NCI-H2107 treated with DMSO at 0.1 percent for 48 hours (cell line): ENCODE measurements around the gene LSM14B.
"Not testable (repeated sequence)": the region's sequence is repeated elsewhere in the genome, so short reads cannot be mapped to it uniquely, and the experiment has no call there.

ENCODE experiments used
- DNase-seq: peaks from one replicate; lab custom pipeline; 2025; ENCODE audit not compliant: unreplicated experiment; lab: John Stamatoyannopoulos, UW

Gene LSM14B

DNA sequence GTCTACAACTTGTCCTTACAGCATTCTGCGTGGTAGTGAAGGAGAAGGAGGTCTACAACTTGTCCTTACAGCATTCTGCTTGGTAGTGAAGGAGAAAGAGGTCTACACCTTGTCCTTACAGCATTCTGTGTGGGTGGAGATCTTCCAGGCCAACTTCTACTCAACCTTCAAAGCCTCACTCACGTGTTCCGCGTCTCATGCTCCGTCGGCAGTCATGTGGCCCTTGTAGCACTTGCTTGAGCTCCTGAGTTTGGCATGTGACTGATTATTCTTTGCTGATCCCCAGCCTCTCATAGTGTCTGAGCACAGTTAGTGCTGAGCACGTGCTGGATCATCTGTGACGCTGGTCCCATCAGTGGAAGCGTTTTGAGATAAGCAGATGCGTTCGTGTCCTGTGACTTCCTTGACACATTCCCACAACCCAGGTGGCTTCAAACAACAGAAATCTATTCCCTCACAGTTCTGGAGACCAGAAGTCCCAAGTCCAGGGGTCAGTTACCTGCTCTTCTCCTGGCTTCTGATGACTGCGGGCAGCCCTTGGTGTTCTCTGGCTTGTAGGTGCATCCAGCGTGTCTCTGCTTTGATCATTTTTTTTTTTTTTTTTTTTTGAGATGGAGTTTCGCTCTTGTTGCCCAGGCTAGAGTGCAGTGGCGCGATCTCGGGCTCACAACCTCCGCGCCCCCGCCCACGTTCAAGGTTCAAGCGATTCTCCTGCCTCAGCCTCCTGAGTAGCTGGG is 23.9 kb downstream of the LSM14B start:
- DNase-seq, result no peak

DNA sequence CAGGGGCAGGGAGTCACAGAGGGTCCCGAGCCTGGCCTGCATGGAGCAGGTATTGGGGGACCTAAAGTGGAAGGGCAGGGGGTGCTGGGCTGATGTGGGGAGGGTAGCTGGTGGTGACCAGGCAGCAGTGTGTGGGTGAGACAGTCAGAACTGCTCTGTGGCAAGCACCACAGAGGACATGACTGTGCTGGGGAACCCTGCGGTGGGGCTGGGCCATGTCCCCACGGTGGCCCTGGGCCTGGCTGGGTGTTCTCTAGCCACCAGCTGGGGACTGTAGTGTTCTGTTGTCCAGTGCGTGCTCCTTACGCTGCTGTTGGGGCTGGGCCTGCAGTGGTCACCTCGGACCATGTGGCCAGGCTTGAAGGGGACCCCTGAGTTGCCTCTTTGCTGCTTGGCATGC is 24.9 kb downstream of the LSM14B start:
- no peak for DNase-seq

DNA sequence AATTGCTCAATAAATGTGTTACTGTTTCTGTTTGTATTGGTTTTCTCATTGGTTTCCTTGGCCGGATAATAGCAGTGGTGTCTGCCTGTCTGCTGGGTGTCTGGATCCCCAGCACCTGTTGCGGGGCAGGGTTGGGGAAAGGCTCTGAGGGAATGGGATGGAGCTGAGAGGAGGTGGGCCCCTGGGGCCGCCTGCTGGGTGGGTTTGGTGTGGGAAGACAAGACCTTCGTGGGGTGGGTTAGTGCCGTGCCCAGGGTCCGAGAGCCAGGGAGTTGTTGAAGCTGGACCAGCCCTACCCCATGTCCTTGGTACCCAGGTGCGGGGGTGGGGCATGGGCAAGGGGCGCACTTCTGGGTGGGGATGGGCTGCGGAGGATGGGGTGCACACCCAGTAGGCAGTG is 25.3 kb downstream of the LSM14B start:
- no peak for DNase-seq

DNA sequence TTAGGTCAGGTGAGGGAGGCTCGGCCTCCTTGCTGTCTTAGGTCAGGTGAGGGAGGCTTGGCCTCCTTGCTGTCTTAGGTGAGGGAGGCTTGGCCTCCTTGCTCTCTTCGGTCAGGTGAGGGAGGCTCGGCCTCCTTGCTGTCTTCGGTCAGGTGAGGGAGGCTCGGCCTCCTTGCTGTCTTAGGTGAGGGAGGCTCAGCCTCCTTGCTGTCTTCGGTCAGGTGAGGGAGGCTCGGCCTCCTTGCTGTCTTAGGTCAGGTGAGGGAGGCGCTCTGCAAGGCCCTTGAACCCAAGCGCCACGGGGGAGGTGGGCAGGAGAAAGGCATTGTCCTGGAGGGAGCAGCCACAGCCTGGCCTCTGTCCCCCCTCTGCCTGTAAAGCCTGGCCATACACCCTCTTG is 26.1 kb downstream of the LSM14B start:
- not testable (repeated sequence) for DNase-seq

DNA sequence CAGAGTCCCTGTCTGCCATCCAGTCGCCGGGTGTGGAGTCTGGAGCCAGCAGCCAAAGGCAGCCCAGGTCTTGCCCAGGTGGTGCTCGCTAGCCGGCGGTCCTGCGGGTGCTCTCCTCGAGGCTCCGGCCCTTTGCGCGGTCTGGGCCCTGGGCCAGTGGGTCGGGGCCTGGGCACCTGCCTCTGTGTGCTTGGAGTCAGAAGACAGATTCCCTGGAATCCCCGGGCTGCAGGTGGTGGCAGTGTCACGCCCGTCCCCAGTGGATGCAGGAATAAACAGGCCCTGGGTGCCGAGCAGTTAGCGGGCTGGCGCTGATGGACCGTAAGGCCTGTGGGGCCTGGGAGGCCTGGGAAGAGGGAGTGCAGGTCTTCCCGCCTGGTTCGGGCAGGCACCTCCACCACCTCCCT is 26.6 kb downstream of the LSM14B start:
- no peak for DNase-seq

DNA sequence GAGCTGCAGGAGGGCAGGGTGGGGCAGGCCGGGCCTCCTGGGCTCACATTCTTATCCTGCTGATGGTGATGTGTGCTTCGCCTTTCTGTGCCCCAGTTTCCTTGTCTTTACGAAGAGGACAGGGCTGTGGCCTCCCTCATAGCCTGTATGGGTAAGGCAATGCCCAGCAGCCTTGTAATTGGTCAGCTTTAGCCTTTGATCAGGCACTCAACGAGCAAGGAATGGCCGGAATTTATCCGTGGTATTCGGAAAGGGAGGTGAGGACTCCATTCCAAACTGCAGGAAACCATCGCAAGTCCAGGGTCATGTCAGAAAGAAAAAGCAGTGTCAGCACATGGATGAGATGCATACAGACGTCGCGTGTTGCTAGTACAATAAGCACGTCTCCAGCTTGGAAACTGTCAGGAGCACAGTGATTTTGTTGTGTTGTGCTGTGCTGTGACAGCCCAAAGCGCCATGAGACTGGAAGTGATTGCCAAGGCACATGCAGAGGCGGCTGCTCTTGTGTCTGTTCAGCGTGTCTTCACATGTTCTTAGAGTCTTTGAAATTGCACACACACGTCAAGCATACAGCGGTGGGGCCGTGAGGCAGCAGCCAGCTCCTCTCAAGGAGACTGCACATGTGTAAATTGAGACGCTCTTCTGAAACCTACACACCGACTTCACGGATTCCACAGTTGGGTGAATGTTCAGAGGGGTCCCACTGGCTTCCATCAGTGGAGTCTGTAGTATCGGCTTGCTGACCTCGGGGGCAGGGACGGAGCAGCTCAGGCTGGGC is 27.4 kb downstream of the LSM14B start:
- no peak for DNase-seq

DNA sequence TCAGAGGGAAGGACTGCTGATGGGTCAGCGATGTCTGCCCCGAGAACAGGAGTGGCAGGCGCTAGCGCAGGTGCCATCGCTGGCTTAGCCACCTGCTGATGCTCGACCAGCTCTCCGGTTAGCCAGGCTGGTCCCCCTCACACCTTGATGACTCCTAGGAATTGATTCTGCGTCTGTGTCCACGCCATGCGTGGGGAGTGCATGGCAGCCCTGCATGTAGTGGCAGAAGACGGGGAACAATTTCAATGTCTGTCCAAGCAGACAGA is 28.0 kb downstream of the LSM14B start:
- no peak for DNase-seq

DNA sequence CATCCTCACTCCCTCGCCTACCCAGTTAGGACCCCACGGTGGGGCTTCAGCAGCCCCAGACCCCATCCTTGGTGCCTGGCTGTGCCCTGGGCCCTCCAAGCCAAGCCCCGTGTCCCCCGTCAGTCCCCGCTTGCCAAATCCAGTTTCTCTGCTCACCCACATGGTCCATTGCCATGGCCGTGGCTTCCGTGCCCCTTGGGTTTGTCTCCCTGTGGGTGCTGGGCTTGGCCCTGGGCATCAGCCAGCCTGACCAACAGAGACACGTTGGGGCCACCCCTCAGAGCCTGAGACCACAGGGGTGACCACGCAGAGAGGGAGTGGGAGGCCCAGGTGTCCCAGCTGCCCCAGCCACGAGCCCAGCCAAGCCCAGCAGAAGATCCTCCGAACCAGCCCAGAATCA is 28.9 kb downstream of the LSM14B start:
- no peak for DNase-seq

DNA sequence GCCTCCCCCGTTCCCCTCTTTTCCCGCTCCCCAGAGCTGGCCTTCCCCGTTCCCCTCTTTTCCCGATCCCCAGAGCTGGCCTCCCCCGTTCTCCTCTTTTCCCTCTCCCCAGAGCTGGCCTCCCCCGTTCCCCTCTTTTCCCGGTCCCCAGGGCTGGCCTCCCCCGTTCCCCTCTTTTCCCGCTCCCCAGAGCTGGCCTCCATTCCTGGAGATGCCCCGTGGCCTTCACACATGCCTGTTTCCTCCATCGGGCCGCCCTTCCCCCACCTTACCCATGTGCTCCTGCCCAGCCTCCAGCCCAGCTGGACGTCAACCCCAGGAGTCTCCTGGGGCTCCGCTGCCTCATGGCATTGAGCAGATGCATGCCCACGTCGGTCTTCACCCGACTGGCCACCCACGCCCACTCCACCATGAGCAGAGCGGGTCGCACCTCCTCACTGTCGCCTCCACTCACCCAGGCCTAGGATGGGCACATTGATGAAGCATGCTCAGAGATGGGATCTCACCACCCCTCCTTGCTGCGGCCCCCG is 29.6 kb downstream of the LSM14B start:
- DNase-seq, result no peak

DNA sequence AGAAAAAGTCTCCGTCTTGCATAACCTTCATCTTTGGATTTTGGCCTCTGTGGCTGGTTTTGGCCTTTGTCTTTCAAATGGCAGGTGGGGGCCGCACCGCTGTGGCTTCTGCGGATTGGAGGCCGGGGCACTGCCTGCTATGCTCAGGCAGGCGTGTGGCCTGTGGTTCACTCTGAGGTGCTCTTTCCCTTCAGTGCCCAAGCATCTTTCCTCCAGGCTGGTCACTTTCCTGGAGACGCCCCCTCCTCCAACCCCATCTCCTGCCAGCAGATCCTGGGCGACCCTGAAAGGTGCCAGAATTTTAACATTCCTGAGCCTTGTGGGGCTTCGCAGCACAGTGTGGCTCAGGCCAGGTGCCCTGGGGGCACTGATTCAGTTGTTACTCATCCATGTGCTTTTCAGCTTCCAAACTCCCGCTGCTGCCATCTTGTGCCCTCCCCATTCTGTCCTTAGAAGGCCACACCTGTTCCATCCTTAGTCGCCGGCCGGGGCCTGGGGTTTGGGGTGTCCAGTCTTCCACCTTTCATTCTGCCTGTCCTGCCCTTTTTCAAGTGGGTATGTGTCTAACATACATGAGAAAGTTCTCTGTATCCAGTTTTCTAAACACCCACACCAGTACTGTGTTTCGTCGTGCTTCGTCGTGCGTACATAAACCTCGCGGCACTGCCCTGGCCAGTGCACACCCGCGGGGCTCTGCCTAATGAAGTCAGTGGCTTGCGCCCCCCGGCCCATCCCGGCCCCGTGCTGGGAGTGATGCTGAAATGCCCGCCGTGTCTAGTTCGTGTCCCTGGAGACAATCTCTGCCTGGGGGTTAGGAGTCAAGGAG is 33.4 kb downstream of the LSM14B start:
- DNase-seq, result no peak

DNA sequence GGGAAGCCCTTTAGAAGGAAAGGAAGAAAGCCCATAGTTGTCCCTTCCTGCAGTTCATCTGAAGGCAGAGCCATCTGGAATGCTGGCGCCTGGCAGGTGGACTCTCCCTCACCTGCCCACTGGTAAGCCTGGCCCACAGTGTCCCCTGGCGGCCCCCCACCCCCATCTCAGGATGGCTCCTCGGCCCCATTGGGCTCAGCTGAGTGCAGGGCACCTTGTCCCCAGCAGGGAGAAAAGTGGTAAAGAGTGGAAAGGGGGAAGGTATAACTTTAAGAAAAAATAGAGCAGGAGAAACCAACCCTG is 33.9 kb downstream of the LSM14B start:
- DNase-seq, result no peak

DNA sequence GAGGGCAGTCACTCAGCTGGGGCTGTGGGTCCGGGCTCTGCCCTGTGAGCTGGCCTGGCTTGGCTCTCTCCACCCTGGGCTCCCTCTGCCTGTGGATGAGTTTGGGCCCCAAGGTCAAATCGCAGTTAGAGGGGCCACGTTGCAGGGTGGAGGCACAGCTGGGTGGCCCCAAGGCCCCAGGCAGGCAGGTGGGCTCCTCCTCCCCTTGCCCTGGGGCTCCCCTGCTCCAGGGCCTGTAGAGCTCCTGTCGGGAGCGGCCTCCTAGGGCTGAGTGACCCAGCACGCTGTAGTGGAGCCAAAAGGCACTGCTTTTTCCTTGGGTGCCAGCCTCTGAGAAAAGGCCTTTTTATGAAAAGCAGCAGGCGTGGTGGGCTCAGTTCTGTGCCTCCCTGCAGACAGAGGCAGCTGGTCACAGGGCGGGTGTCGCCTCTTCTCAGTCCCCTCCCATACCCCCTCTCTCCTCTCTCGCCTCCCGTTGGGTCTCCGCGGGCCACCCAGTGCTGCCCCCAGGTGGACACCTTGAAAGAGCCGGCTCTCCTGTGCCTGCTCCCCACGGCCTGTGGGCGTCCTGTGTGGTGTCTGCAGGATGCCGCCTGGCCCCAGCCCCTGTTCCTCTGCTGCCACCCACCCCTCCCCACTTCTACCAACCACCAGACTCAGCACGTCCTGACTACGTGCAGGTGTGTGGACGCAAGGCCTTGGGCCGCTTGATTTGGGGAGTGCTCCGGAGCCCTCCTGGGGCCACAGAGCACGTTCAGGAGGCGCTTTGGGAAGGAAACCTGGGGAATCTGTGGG is 34.5 kb downstream of the LSM14B start:
- no peak for DNase-seq

DNA sequence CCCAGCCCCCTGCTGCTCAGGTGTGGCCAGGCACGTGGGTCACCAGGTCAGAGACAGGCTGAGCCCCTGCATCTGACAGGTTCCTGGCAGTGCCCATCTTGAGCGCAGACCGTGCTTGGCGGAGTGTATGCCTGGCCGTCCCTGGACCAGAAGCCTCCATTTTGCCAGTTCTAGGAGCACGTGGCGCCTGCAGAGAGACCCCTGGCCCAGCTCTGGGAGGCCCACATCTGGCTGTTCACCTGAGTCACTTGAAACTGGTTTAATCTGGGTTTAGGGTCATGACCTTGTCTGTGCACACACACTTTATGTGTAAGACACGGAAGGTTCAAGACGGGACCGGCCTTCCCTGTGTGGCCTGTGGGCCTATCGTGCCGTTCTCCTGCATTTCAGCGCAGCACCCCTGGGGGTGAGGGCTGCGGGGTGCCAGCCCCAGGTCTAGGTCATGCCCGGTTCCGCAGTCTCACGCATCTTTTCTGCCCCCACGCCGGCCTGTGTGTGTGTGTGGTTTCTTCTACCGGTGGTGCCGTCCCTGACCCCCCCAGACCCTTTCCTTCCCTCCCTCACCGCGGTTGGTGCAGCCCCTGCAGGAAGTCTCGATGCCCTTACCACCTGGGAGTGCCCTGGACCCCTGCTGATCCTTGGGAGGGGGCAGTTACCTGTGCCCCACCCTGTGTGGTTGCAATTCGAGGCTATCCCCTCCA is 35.3 kb downstream of the LSM14B start:
- no peak for DNase-seq

DNA sequence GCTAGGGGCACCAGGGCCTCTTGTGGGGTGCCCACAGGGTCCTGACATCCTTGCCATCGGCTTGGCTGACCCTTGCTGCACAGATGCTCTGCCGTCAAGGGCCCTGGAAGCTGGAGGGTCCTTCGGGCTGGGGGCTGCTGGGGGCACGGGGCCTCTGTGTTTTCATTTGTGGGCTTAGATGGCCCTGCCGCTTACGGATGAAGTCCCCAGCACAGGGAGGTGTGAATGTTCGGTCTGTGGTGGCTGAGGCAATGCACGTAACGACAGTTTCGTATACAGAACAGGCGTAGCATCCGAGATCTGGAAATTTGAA is 35.8 kb downstream of the LSM14B start:
- DNase-seq, result no peak

DNA sequence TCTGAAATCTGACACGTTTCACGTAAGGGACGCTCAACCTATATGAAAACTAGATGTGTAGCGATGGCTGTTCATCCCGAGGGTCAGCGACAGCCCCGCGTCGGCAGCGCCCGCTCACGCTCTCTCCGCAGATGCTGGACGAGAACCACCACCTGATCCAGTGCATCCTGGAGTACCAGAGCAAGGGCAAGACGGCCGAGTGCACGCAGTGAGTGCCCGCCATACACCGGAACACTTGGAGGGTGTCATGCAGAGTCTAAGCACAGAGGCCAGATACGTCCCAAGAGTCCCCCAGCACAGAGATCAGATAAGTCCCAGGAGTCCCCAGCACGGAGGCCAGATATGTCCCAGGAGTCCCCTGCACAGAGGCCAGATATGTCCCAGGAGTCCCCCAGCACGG is 36.3 kb downstream of the LSM14B start:
- no peak for DNase-seq

DNA sequence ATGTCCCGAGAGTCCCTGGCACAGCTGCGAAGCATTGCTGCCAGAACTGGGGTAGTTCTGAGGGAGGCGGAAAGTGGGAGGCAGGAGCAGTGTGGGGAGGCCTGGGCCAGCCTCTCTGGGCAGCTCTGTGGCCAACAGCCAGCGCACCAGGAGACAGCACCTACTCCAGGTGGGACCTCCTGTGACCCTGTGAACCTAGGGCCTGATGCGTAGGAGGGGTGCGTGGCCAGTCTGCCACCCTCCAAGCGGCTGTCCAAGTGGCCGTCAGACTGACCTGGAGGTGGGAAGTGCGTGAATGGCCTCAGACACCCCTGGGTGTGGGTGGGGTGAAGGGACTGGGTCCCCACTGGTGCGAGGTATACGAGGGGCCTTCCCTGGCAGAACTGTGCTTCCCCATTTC is 36.8 kb downstream of the LSM14B start:
- DNase-seq, result no peak

DNA sequence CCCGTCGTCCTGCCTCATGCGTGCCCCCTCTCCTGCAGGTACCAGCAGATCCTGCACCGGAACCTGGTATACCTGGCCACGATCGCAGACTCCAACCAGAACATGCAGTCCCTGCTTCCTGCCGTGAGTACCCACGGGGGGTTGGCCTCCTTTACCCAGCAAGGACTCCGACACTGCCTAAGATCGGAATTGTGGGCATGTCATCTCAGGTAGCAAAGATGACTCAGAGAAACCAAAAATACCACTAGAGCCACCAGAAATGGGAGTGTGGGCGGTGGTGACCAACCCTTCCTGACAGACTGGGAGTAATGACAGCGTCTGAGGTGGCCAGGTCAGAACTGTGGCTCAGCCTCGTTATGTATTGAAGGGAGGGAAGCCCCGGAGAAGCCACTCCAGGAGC is 37.6 kb downstream of the LSM14B start:
- no peak for DNase-seq

DNA sequence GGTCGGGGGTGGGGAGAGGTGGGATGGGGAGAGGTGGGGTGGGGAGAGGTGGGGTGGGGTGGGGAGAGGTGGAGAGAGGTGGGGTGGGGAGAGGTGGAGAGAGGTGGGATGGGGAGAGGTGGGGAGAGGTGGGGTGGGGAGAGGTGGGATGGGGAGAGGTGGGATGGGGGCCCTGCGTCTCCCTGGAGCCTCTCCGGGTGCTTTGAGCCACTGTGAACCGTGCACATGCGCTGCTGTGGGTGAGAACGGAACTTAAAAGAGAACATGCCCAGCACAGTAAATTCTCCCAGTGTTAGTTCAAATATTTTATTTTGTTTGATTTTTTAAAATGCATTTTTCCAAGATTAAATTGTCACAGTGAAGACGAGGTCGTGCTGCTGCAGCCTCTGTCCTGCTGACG is 38.0 kb downstream of the LSM14B start:
- DNase-seq, result no peak

DNA sequence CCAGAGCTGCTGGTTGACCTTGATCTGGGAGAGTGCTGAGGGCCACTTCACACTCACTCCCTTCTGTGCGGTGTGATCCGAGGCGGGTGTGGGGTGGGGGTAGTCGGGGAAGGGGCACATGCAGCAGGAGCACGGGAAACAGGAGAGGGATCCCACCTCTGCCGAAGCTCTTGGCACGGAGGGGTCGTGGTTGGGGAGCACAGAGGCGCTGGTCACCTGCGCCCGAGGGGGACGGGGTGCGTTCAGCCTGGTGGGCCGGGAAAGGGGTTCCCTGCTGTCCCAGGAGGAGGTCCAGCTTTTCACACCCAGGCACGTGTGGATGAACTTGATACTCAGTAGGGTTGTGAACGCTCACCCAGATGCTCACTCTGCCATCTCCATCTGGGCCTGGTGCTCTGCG is 38.6 kb downstream of the LSM14B start:
- DNase-seq, result no peak

DNA sequence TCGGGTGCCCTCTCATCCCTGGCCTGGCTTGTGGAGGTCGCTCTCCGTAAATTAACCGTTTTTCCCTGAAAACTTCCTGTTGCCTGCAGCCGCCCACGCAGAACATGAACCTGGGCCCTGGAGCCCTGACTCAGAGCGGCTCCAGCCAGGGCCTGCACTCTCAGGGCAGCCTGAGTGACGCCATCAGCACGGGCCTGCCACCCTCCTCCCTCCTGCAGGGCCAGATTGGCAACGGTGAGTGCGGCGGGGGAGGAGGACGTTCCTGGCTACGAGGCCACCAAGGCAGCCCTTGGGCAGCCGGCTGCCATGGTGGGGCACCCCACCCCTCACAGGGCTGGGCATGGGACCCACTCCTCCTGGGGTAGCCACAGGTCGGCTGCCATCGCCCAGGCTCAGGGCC is 39.1 kb downstream of the LSM14B start:
- no peak for DNase-seq
